WERI-Rb-1 (cell line): ENCODE data around the gene RAB6B.

Source experiments
- DNase-seq: peaks from one replicate; pipeline ENCODE4 v3.0.0-alpha.2; 2020
- H3K27ac ChIP-seq: fragments of 250-450 bp; sonication (Bioruptor Pico); 2 replicates; pipeline ENCODE4 v1.5.1; 2020; ENCODE audit warnings: mild to moderate bottlenecking, moderate library complexity
- H3K27me3 ChIP-seq: fragments of 250-450 bp; sonication (Bioruptor Pico); 2 replicates; pipeline ENCODE4 v1.5.1; 2021; ENCODE audit warnings: mild to moderate bottlenecking, low read depth, moderate library complexity; ENCODE audit not compliant: insufficient read depth, severe bottlenecking
- H3K36me3 ChIP-seq: fragments of 250-450 bp; sonication (Bioruptor Pico); 2 replicates; pipeline ENCODE4 v1.5.1; 2020; ENCODE audit warnings: mild to moderate bottlenecking, moderate library complexity
- H3K4me3 ChIP-seq: 2 replicates; pipeline ENCODE4 v1.5.1; 2011; ENCODE audit warnings: low read depth, mild to moderate bottlenecking, control low read depth, low read length
- H3K9me3 ChIP-seq: fragments of 250-450 bp; sonication (Bioruptor Pico); 2 replicates; pipeline ENCODE4 v1.5.1; 2021; ENCODE audit warnings: mild to moderate bottlenecking, moderate library complexity; ENCODE audit not compliant: severe bottlenecking
- TF ChIP-seq, protein P1 (sequence below): IDR thresholded peaks from 2 replicates; pipeline ENCODE4 v1.5.1; 2011; ENCODE audit warnings: low read depth, mild to moderate bottlenecking, control low read depth, inconsistent platforms, low read length

RAB6B gene

DNA sequence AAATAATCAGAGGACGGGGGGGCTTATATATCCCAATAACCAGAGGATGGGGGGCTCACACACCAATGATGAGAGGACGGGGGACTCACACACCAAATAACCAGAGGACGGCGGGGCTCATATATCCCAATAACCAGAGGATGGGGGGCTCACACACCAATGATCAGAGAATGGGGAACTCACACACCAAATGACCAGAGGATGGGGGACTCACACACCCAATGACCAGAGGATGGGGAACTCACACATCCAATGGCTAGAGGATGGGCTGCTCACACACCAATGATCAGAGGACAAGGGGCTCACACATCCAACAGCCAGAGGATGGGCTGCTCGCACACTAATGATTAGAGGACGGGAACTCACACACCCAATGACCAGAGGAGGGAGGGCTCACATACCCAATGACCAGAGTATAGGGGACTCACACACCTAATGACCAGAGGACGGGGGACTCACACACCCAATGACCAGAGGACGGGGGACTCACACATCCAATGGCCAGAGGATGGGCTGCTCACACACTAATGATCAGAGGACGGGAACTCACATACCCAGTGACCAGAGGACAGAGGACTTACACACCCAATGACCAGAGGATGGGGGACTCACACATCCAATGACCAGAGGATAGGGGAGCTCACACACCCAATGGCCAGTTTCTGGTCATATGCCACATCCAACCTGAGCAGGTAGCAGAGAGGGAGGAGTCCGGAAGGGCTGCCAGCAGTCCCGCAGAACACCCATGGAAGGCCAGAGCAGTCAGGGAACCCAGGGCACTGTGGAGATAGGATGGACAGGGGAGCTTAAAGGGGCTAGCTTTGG, 10.6 kb downstream of the RAB6B start:
- DNase-seq = no peak
- no peaks in the 10 kb centered on the region for H3K36me3 ChIP-seq
- no peak overlapping the region for H3K4me3 ChIP-seq
- TF ChIP-seq, protein P1, sequence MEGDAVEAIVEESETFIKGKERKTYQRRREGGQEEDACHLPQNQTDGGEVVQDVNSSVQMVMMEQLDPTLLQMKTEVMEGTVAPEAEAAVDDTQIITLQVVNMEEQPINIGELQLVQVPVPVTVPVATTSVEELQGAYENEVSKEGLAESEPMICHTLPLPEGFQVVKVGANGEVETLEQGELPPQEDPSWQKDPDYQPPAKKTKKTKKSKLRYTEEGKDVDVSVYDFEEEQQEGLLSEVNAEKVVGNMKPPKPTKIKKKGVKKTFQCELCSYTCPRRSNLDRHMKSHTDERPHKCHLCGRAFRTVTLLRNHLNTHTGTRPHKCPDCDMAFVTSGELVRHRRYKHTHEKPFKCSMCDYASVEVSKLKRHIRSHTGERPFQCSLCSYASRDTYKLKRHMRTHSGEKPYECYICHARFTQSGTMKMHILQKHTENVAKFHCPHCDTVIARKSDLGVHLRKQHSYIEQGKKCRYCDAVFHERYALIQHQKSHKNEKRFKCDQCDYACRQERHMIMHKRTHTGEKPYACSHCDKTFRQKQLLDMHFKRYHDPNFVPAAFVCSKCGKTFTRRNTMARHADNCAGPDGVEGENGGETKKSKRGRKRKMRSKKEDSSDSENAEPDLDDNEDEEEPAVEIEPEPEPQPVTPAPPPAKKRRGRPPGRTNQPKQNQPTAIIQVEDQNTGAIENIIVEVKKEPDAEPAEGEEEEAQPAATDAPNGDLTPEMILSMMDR = no peak
- H3K27ac ChIP-seq = no peak overlapping the region
- H3K9me3 ChIP-seq = peaks cover 6% of the 10 kb centered on the region
- H3K27me3 ChIP-seq = peaks cover 29% of the 10 kb centered on the region

DNA sequence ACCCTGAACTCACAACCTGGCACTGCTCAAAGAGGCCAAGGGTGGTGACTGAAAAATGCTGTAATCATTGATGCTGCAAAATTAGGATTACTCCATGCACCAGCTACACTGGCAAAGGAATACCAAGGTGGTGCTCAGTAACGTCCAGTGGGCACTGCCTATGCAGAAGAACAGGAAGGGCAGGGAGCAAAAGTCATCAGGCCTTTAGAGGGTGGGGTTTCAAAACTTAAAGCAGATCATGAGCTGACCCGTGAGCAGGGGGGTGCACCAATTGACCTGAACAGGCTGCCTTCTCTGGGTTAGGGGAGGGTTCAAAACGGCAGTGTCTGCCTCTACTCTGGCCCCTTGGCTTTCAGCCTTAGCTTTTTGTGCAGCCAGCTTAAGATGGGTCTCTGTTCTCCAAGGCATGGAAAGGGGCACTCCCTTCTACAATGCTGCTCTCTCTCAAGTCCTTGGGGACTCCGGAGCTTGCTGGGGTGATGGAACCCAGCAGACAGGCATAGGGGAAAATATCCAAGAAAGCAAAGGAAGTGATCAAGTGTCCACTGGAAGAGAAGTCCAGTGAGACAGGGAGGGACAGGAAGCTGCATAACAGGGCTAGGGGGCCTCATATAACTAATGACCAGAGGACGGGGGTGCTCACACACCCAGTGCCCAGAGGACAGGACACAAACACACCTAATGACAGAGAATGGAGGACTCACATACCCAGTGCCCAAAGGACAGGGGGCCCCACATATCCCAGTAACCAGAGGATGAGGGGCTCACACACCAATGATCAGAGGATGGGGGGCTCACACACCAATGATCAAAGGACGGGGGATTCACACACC, 11.4 kb downstream of the RAB6B start:
- H3K4me3 ChIP-seq = no peak overlapping the region
- H3K36me3 ChIP-seq = no peaks in the 10 kb centered on the region
- DNase-seq = no peak
- TF ChIP-seq, protein P1 = no peak
- H3K27ac ChIP-seq = no peak overlapping the region
- peaks cover 29% of the 10 kb centered on the region for H3K27me3 ChIP-seq
- peaks cover 6% of the 10 kb centered on the region for H3K9me3 ChIP-seq

DNA sequence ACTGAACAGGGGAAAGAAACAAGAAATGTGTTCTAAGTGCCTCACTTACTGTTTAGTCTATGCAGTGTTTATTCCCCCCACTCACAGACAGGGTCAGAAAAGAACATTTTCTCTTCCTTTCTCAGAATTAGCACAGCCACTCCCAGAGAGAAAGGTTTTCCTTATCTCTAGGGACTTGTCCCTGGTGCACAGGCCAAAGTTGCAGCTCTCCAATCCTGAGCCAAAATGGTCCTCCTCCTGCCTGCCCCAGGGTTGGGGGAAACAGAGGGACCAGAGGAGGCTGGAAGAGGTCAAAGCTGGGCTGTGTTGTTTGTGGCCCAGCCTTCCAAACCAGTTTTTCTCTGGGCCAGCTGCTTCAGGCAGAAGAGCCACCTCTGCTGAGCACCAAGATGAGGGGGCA, 12.0 kb downstream of the RAB6B start:
- Histone ChIP-seq H3K36me3 (no peaks in the 10 kb centered on the region), H3K4me3 (no peak overlapping the region), H3K27me3 (peaks cover 26% of the 10 kb centered on the region), H3K27ac (no peak overlapping the region), H3K9me3 (peaks cover 6% of the 10 kb centered on the region)
- TF ChIP-seq, protein P1 = no peak
- DNase-seq = no peak

DNA sequence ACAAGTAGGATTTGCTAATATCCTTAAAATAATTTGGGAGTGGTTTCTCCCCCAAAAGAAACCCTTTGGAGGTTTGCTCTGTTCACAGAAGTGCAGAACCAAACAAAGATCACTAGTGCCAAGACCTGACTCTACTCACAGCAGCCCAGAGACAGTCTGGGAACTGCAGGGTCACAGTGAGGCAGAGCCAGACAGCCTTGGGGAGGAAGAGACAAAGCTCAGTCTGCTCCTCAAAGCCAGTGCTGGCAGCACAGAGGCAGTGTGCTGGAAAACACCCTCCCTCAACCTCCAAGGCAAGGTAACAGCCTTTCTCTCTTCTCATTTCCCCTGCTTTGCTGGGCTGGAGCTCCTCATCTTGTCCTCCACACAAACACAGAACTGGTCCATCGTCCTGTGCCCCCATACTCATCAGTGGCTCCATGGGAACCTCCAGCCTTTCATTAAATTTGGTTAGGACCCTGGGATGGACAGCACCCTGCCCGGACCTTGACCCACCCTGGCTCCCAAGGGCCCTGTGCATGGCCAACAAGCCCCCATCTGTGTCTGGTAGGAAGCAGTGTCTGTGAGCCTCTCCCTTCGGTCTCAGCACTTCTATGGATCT, 12.6 kb downstream of the RAB6B start:
- no peak for DNase-seq
- Histone ChIP-seq H3K4me3 (no peak overlapping the region), H3K27ac (no peak overlapping the region), H3K27me3 (peaks cover 26% of the 10 kb centered on the region), H3K36me3 (no peaks in the 10 kb centered on the region), H3K9me3 (peaks cover 6% of the 10 kb centered on the region)
- TF ChIP-seq, protein P1 = no peak

DNA sequence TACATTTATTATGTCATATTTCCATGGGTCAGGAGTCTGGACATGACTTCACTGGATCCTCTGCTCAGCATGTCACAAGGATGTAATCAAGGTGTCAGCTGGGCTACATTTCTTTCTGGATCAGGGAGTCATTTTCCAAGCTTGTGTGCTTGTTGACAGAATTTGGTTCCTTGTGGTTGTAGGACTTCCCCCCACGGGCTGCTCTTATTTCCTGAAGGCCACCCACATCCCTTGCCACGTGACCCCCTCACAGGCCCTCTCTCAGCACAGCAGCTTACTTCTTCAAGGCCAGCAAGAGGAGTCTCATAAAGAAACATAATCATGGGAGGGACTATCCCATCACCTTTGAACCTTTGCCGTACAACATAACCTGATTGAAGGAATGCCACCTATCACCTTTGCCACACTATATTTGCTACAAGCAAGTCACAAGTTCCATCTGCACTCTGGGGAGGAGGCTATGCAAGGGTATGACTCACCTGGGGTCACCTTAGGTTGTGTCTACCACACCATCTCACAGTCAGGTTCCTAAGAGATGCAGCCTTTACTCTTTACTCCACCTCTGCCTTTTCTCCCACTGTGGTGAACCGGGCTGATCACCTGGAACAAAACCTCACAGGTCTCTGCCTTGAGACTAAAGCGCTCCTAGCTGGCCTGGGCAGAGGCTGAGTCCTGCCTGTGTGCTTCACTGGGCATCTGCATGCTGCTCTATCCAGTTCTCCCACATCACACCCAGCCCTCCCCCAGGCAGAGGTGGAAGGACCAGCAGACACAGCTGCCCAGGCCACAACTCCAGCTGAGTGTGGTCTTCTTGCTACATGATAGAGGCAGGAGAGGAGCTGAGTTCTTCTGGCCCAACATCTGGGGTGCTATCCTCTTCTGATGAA, 13.5 kb downstream of the RAB6B start:
- H3K36me3 ChIP-seq = no peaks in the 10 kb centered on the region
- DNase-seq = no peak
- peaks cover 19% of the 10 kb centered on the region for H3K27me3 ChIP-seq
- H3K27ac ChIP-seq = no peak overlapping the region
- no peak overlapping the region for H3K4me3 ChIP-seq
- TF ChIP-seq, protein P1 = no peak
- H3K9me3 ChIP-seq = peaks cover 6% of the 10 kb centered on the region
